Inferior parietal cortex (tissue), 1 donor: ENCODE results near the gene COL6A1.
A peak's percentile ranks its signal among the peaks of the same experiment; 100 is the strongest.
"Not testable (repeated sequence)": the region's sequence is repeated elsewhere in the genome, so short reads cannot be mapped to it uniquely, and the experiment has no call there.

Source experiments
- DNase-seq: peaks from one replicate; pipeline ENCODE4 v3.0.0-alpha.2; 2016; ENCODE audit errors: extremely low spot score

The COL6A1 gene

GRCh38 chr21:46028573-46029091 lies 47.1 kb downstream of the COL6A1 start:
- DNase-seq = no peak

GRCh38 chr21:46029186-46029924 lies 47.8 kb downstream of the COL6A1 start:
- DNase-seq = no peak

- DNase-seq = no peak
These were observed 49.9 kb downstream of the COL6A1 start for GRCh38 chr21:46031484-46031883.

DNA sequence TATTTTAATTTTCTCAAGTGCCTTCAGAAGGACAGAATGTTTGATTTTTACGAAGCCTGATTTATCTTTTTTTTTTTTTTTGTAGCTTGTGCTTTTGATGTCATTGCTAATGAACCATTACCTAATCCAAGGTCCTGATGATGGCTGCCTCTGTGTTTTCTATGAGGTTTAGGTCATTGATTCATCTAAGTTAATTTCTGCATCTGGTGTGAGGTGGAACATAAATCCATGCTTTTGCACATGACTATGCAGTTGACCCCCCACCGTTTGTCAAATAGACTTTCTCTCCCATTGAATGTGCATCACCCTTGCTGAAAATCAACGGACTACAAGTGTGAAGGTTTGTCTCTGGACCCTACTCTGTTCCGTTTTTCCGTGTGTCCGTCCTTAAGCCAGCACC lies 50.5 kb downstream of the COL6A1 start:
- no peak for DNase-seq

GRCh38 chr21:46033410-46034400 lies 52.1 kb downstream of the COL6A1 start:
- no peak for DNase-seq

- DNase-seq = no peak
These were observed 54.5 kb downstream of the COL6A1 start for GRCh38 chr21:46035809-46036695.

- no peak for DNase-seq
These were observed 55.2 kb downstream of the COL6A1 start for GRCh38 chr21:46036696-46037330.

DNA sequence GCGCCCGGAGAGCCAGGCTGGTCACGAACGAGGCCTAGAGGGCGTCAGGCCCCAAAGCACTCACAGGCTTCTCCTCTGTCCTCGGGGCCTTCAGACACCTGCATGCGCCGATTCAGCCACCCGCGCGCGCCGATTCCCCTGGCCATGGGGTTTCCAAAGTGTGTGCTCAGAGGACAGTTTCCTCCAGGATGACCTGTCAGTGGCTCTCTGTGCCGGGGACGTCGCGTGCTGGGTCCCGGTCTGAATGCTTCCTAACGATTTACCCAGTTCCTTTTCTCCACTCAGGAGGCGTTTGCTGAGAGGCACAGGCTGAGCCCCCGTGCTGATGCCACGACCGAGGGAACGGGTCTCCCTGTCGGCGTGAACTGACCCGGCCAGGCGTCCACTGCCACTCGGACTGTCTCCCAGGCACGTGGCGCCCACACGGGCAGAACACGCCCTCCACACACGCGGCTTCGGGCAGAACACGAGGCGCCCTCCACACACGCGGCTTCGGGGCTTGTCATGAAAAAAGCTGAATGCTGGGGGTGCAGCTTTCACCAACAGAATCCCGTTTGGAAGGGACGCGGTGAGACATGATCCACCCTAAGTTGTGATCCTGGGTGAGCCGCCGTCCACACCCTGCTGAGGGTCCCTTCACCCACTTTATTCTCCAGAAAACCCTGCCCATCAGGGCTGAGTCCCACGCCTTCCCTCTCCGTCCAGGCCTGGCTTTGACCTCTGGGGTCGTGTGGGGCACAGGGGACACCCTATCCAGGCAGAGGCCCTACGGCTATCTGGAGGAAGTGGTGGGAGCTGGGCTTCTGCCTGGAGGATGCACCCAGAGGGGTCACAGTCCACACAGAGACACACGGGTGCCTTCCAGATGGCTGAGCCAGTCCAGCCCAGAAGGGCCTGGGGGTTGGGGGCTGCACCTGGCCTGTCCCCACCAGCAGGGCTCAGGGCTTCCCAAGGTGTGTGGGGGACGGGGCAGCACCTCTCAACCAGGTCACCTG lies 56.1 kb downstream of the COL6A1 start:
- no peak for DNase-seq

DNA sequence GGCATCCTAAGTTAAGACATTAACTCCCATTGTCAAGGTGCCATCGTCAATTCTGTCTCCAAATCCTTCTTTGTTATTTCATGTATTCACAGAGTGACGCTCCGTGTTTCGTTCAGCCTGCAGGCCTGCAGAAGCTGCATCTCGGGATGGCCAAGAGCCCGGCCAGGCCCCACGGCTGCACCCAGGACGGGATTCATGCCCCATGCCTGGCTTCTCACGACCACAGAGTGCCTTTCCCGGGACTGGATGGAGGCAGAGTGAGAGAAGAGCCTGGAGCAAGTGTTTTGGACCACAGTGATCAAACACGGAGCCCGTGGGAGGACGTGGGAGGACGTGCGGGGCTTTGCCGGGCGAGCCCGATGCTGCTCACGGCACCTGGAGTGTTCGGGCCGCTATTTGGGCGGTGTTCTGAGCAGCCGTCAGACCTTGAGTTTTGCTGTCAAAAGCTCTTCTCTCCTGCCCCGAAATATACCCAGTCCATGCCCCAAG lies 56.8 kb downstream of the COL6A1 start:
- DNase-seq = no peak

GRCh38 chr21:46038871-46039397 lies 57.4 kb downstream of the COL6A1 start:
- DNase-seq = no peak

DNA sequence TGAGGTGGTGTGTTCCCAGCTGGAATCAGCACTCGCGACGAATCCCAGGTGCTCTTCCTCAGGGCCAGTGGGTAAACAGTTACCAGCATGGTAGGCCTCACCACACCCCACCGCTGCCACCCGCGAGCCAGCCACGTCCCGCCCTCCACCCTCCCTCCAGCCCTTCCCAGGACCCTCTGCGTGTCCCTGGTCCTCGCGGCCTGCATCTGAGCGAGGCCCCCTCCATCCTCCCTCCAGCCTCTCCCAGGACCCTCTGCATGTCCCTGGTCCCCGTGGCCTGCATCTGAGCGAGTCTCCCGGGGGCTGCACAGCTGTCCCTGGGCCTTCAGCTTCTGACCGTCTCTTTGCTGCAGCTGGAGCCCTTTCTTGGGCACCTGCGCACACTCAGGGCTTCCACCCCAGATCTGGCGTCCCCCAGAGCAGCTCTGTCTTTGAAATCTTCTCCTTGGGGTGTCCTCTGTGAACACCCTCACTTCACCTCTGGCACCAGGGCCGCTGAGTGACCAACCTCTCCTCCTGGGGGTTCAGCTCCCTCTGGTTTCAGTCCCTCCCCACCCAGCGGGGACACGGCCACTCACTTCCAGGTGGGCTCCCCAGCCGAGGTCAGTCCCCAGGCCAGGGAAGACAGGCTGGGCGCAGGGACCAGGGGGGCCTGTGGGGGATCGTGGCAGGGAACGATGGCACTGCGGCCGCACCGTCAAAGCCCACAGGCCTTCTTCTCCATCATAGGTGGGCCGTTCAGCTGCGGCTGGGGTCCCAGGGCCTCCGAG lies 58.5 kb downstream of the COL6A1 start:
- DNase-seq = no peak

- no peak for DNase-seq
These were observed 59.1 kb downstream of the COL6A1 start for GRCh38 chr21:46040707-46041106.

DNA sequence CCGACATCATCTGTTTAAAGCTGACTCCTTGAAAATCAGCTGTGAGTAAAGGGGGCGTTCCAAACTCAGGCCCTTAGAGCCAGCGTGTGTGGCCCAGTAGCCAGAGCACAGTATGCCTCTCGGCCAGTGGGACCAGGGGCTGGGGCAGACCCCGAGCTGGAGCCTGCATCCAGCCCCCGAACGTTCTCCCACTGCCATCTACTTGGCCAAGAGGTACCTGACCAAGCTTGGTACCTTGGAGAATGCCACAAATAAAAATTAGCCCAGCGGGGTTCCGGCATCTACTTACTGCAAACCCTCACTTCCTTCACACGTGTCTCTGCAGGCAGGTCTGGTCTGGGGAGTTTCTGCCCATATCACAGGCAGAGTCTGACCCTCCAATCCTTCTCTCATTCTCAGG lies 59.6 kb downstream of the COL6A1 start:
- no peak for DNase-seq

DNA sequence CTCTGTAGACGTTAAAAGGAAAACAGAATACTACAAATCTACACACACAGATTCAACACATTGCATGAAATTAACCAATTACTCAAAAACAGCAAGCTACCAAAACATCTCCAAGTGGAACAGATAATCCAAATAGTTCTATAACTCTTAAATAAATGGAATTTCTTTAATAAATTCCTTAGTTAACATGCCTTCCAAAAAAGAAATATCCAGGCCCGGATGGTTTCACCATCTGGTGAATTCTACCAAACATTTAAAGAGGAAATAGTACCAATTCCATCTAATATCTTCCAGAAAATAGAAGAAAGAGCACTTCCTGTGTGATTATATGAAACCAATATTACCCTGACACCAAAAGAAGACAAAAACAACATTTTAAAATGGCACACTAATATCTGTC lies 63.6 kb downstream of the COL6A1 start:
- no peak for DNase-seq

DNA sequence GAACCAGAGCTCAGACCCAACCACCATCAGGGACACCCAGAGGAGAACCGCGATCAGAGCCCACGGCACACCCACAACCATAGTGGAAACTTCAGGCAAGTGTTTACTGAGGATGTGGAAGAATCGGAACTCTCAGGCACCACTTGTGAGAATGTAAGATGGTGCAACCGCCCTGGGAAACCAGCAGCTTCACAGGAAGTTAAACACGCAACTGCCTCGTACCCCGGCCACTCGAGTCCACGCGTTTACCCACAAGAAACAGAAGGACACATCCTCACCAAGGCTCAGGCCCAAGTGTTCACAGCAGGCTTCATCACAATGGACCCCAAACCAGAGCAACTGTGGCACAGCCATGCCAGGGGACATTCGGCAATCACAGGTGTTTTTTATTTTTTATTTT lies 64.9 kb downstream of the COL6A1 start:
- DNase-seq = no peak

DNA sequence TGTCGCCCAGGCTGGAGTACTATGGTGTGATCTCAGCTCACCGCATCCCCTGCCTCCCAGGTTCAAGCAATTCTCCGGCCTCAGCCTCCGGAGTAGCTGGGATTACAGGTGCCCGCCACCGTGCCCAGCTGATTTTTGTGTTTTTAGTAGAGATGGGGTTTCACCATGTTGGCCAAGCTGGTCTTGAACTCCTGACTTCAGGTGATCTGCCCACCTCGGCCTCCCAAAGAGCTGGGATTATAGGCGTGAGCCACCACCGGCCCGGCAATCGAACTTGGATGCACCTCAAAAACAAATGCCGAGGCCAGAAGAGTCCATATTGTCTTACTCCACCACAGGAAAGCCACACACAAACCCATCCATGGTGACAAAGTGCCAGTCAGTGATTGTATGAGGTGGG lies 65.3 kb downstream of the COL6A1 start:
- not testable (repeated sequence) for DNase-seq

GRCh38 chr21:46048926-46049889 lies 67.6 kb downstream of the COL6A1 start:
- peak; percentile 22 for DNase-seq
